ENCODE data around the gene DYNLRB1. TPM values are rescaled to one million over a fixed set of nuclear protein-coding genes. Genes with fewer than 3 reads are reported as not detected.

The DYNLRB1 gene
- total and polyA plus RNA-seq, 2 of the 13 experiments (the other 11 are each of a cell fraction or from before 2014, with no cell fraction given) = 140 to 244 TPM

GRCh38 chr20:34515484-34516246, 557 bp upstream of the DYNLRB1 start (continued):
- TF ChIP-seq PRDM10 (CRISPR knock-in tag; IDR thresholded peaks at IDR 0.05; ENCODE audit: low read depth) (no peak), AFF4 (CRISPR knock-in tag; IDR thresholded peaks at IDR 0.05) (no peak), ZBTB21 (CRISPR knock-in tag; IDR thresholded peaks at IDR 0.05) (no peak), AGO2 (optimal IDR thresholded peaks at IDR 0.05; ENCODE audit: low read depth, low read length) (no peak), ETV6 (CRISPR knock-in tag; conservative IDR thresholded peaks at IDR 0.05) (no peak), ZNF557 (CRISPR knock-in tag; IDR thresholded peaks at IDR 0.05) (0 out of 2 replicates have a peak, but pooled peaks have one; percentile 18), PHB2 (IDR thresholded peaks at IDR 0.05; ENCODE audit: partially characterized antibody) (no peak), MEIS2 (CRISPR knock-in tag; IDR thresholded peaks at IDR 0.05) (0 out of 2 replicates have a peak, but pooled peaks have one; percentile 76), ERF (CRISPR knock-in tag; IDR thresholded peaks at IDR 0.05) (no peak; the same call in 1 of the 2 replicates), ZBTB38 (CRISPR knock-in tag; IDR thresholded peaks at IDR 0.05) (no peak; the same call in 1 of the 2 replicates), ZBTB8A (CRISPR knock-in tag; IDR thresholded peaks at IDR 0.05; ENCODE audit: borderline replicate concordance, low read depth) (0 out of 2 replicates have a peak, but pooled peaks have one; percentile 49), CCDC6 (CRISPR knock-in tag; IDR thresholded peaks at IDR 0.05) (no peak), ZNF563 (CRISPR knock-in tag; IDR thresholded peaks at IDR 0.05) (no peak; the same call in 1 of the 2 replicates), MXD3 (CRISPR knock-in tag; IDR thresholded peaks at IDR 0.05) (no peak), ZBTB44 (CRISPR knock-in tag; IDR thresholded peaks at IDR 0.05) (no peak; the same call in 1 of the 2 replicates), ARNT (IDR thresholded peaks at IDR 0.05) (no peak), ZC3H4 (CRISPR knock-in tag; IDR thresholded peaks at IDR 0.05; ENCODE audit: borderline replicate concordance) (no peak), KDM4B (CRISPR knock-in tag; IDR thresholded peaks at IDR 0.05) (no peak)
- TF ChIP-seq, protein P1, sequence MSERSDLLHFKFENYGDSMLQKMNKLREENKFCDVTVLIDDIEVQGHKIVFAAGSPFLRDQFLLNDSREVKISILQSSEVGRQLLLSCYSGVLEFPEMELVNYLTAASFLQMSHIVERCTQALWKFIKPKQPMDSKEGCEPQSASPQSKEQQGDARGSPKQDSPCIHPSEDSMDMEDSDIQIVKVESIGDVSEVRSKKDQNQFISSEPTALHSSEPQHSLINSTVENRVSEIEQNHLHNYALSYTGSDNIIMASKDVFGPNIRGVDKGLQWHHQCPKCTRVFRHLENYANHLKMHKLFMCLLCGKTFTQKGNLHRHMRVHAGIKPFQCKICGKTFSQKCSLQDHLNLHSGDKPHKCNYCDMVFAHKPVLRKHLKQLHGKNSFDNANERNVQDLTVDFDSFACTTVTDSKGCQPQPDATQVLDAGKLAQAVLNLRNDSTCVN (CRISPR knock-in tag; IDR thresholded peaks at IDR 0.05; ENCODE audit: borderline replicate concordance) = no peak

All from HepG2 (cell line).